GM19438 (cell line): ENCODE measurements around the gene TRA2A.
A peak's percentile ranks its signal among the peaks of the same experiment; 100 is the strongest.
"Not testable (repeated sequence)": the region's sequence is repeated elsewhere in the genome, so short reads cannot be mapped to it uniquely, and the experiment has no call there.

Experiments
- ATAC-seq: cut with Tn5 transposase; IDR thresholded peaks from one replicate; pipeline ENCODE4 v1.9.1; 2021; ENCODE audit warnings: low read depth; ENCODE audit not compliant: unreplicated experiment

TRA2A gene

GRCh38 chr7:23513746-23514145 is 18.0 kb downstream of the TRA2A start:
- not testable (repeated sequence) for ATAC-seq

- no peak for ATAC-seq
Measured at GRCh38 chr7:23494009-23494408, 37.8 kb downstream of the TRA2A start.

GRCh38 chr7:23491502-23491901 is 40.3 kb downstream of the TRA2A start:
- no peak for ATAC-seq

- ATAC-seq: peak; percentile 63
Measured at GRCh38 chr7:23490357-23491135, 41.2 kb downstream of the TRA2A start.

GRCh38 chr7:23488714-23489113 is 43.1 kb downstream of the TRA2A start:
- ATAC-seq: not testable (repeated sequence)

GRCh38 chr7:23487670-23488069 is 44.1 kb downstream of the TRA2A start:
- ATAC-seq: no peak

- ATAC-seq: no peak
Measured at GRCh38 chr7:23486002-23486773, 45.6 kb downstream of the TRA2A start.

- ATAC-seq: no peak
Measured at GRCh38 chr7:23482686-23483085, 49.1 kb downstream of the TRA2A start.

- no peak for ATAC-seq
Measured at GRCh38 chr7:23477962-23478866, 53.6 kb downstream of the TRA2A start.

GRCh38 chr7:23477157-23477499 is 54.7 kb downstream of the TRA2A start:
- no peak for ATAC-seq

GRCh38 chr7:23476286-23477156 is 55.3 kb downstream of the TRA2A start:
- no peak for ATAC-seq

GRCh38 chr7:23475576-23475839 is 56.3 kb downstream of the TRA2A start:
- no peak for ATAC-seq

GRCh38 chr7:23474829-23475575 is 56.8 kb downstream of the TRA2A start:
- ATAC-seq: no peak

- ATAC-seq: peak; percentile 74
Measured at GRCh38 chr7:23474094-23474828, 57.5 kb downstream of the TRA2A start.

- ATAC-seq: no peak
Measured at GRCh38 chr7:23473844-23474093, 58.0 kb downstream of the TRA2A start.

GRCh38 chr7:23472956-23473843 is 58.6 kb downstream of the TRA2A start:
- ATAC-seq: no peak

- no peak for ATAC-seq
Measured at GRCh38 chr7:23472556-23472955, 59.2 kb downstream of the TRA2A start.

- ATAC-seq: no peak
Measured at GRCh38 chr7:23472046-23472445, 59.7 kb downstream of the TRA2A start.
